A549 (cell line): ENCODE results near the gene LACTB.
A peak's percentile ranks its signal among the peaks of the same experiment; 100 is the strongest.

Experiments used
- CEBPB ChIP-seq, 2 experiments: fragments of >200 bp in 1 of 2; sonication (Bioruptor Twin) in 1 of 2; formaldehyde crosslinking in 1 of 2; IDR thresholded peaks; 2 replicates each; pipeline ENCODE4 v1.6.1; 2012 to 2016
- CHD4 ChIP-seq: fragments of 200-600 bp; sonication (generic); IDR thresholded peaks from 2 replicates; pipeline ENCODE4 v1.6.1; 2016; ENCODE audit warnings: antibody characterized with exemption, mild to moderate bottlenecking, borderline replicate concordance
- EP300 ChIP-seq, 2 experiments: fragments of >200 bp; sonication (Bioruptor Twin); formaldehyde crosslinking; IDR thresholded peaks; 2 replicates in 1 of 2; 3 replicates in 1 of 2; pipeline ENCODE4 v1.6.1; 2016 to 2017
- HEYL ChIP-seq: fragments of 250-450 bp; sonication (Bioruptor Pico); IDR thresholded peaks from 2 replicates; pipeline ENCODE4 v1.8.0; 2021; ENCODE audit warnings: mild to moderate bottlenecking, moderate library complexity
- MAZ ChIP-seq: fragments of 150-350 bp; IDR thresholded peaks from 2 replicates; pipeline ENCODE4 v1.6.1; 2014; ENCODE audit warnings: antibody characterized with exemption, low read depth, low read length, borderline replicate concordance
- POLR2A ChIP-seq: IDR thresholded peaks from 2 replicates; pipeline ENCODE4 v1.6.1; 2012; ENCODE audit warnings: mild to moderate bottlenecking, low read length
- RAD21 ChIP-seq, 2 experiments: fragments of >200 bp in 1 of 2; sonication (Bioruptor Twin) in 1 of 2; formaldehyde crosslinking in 1 of 2; IDR thresholded peaks in 1 of 2; conservative IDR thresholded peaks in 1 of 2; 2 replicates in 1 of 2; 3 replicates in 1 of 2; pipeline ENCODE4 v1.6.1; 2012 to 2018; ENCODE audit warnings: inconsistent platforms in 1 of 2
- RFX5 ChIP-seq: fragments of 450-650 bp; IDR thresholded peaks from 2 replicates; pipeline ENCODE4 v1.7.1; 2014; ENCODE audit warnings: antibody characterized with exemption, mild to moderate bottlenecking, moderate library complexity
- TF ChIP-seq, protein P1 (sequence below): fragments of >200 bp; sonication (Bioruptor Twin); formaldehyde crosslinking; IDR thresholded peaks from 3 replicates; pipeline ENCODE4 v1.5.1; 2016
- TF ChIP-seq, protein P2 (sequence below): IDR thresholded peaks from 2 replicates; pipeline ENCODE4 v1.6.1; 2012
- TF ChIP-seq, protein P3 (sequence below): IDR thresholded peaks from 2 replicates; pipeline ENCODE4 v1.6.1; 2012; ENCODE audit warnings: low read depth, borderline replicate concordance
- TF ChIP-seq, protein P4 (sequence below): fragments of 150-350 bp; IDR thresholded peaks from 2 replicates; pipeline ENCODE4 v1.6.1; 2014; ENCODE audit warnings: low read depth, mild to moderate bottlenecking, low read length

DNA sequence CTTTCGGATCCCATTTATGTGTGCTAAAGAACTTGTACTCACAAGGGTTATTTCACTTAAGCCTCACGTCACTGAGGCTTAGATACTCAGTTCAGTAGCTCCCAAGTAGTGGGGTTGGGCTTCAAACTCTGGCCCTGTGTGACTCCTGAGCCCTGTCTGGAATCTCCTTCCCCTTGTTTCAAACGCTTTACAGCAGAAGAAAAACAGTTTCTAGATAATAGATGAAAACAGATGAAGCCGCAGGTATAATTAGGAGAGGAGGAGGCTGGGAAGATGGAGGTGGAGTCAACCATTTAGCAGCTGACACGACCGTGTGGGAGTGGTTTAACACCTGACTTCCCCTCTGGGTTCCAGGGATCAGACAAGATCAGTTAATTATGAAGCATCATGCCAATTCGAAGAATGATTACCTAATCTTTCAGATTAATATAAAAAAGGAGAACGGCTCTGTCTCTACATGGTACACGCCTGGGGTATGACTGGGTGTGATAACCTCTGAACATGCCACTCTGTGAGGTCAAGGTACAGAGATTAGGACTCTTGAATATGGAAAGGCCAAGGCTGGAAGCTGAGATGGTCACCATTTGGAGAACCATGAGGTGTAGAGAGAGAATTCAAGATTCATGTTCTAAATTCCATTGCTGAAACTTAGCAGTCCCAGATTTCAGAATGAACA, 48.0 kb upstream of the LACTB start:
- TF ChIP-seq EP300 (IDR thresholded peaks at IDR 0.05), result no peak
- TF ChIP-seq, protein P1, sequence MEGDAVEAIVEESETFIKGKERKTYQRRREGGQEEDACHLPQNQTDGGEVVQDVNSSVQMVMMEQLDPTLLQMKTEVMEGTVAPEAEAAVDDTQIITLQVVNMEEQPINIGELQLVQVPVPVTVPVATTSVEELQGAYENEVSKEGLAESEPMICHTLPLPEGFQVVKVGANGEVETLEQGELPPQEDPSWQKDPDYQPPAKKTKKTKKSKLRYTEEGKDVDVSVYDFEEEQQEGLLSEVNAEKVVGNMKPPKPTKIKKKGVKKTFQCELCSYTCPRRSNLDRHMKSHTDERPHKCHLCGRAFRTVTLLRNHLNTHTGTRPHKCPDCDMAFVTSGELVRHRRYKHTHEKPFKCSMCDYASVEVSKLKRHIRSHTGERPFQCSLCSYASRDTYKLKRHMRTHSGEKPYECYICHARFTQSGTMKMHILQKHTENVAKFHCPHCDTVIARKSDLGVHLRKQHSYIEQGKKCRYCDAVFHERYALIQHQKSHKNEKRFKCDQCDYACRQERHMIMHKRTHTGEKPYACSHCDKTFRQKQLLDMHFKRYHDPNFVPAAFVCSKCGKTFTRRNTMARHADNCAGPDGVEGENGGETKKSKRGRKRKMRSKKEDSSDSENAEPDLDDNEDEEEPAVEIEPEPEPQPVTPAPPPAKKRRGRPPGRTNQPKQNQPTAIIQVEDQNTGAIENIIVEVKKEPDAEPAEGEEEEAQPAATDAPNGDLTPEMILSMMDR, result no peak
- TF ChIP-seq, protein P2, sequence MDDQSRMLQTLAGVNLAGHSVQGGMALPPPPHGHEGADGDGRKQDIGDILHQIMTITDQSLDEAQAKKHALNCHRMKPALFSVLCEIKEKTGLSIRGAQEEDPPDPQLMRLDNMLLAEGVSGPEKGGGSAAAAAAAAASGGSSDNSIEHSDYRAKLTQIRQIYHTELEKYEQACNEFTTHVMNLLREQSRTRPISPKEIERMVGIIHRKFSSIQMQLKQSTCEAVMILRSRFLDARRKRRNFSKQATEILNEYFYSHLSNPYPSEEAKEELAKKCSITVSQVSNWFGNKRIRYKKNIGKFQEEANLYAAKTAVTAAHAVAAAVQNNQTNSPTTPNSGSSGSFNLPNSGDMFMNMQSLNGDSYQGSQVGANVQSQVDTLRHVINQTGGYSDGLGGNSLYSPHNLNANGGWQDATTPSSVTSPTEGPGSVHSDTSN, result peak; percentile 74; the same call in 1 of the 2 replicates
- TF ChIP-seq HEYL, result no peak
- TF ChIP-seq POLR2A, result no peak
- TF ChIP-seq CEBPB (IDR thresholded peaks at IDR 0.05), result no peak
- TF ChIP-seq, protein P3, sequence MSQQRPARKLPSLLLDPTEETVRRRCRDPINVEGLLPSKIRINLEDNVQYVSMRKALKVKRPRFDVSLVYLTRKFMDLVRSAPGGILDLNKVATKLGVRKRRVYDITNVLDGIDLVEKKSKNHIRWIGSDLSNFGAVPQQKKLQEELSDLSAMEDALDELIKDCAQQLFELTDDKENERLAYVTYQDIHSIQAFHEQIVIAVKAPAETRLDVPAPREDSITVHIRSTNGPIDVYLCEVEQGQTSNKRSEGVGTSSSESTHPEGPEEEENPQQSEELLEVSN, result no peak
- no peak for TF ChIP-seq CHD4
- 0 out of 5 replicates have a peak, but pooled peaks of 1 of the 2 experiments have one; percentile 1 for TF ChIP-seq RAD21 (conservative IDR thresholded peaks at IDR 0.05 in 1 of 2, IDR thresholded peaks at IDR 0.05 in 1 of 2)
- TF ChIP-seq MAZ, result no peak
- TF ChIP-seq, protein P4, sequence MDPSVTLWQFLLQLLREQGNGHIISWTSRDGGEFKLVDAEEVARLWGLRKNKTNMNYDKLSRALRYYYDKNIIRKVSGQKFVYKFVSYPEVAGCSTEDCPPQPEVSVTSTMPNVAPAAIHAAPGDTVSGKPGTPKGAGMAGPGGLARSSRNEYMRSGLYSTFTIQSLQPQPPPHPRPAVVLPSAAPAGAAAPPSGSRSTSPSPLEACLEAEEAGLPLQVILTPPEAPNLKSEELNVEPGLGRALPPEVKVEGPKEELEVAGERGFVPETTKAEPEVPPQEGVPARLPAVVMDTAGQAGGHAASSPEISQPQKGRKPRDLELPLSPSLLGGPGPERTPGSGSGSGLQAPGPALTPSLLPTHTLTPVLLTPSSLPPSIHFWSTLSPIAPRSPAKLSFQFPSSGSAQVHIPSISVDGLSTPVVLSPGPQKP, result no peak
- no peak for TF ChIP-seq RFX5
